ENCODE data around the gene DYRK1A.

DNA sequence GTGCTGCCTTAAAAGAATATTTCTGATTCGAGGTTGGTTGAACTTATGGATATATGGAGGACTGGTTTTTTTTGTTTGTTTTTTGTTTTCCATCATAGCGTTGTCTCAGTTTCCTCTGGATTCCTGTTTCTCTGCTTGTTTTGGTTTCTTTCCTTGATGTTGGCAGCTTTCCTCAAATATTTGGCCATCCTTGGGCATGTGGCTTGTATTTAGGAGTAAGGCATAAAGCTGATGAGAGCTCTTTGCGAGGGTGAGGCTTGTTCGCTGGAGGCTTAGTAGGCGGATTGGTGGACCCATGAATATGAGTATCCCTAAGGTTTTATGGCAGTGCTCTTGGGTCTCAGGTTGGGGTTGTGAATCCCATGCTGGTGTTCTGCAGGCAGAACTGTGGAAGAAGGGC, 22.9 kb downstream of the DYRK1A start:
- TF ChIP-seq, protein P1, sequence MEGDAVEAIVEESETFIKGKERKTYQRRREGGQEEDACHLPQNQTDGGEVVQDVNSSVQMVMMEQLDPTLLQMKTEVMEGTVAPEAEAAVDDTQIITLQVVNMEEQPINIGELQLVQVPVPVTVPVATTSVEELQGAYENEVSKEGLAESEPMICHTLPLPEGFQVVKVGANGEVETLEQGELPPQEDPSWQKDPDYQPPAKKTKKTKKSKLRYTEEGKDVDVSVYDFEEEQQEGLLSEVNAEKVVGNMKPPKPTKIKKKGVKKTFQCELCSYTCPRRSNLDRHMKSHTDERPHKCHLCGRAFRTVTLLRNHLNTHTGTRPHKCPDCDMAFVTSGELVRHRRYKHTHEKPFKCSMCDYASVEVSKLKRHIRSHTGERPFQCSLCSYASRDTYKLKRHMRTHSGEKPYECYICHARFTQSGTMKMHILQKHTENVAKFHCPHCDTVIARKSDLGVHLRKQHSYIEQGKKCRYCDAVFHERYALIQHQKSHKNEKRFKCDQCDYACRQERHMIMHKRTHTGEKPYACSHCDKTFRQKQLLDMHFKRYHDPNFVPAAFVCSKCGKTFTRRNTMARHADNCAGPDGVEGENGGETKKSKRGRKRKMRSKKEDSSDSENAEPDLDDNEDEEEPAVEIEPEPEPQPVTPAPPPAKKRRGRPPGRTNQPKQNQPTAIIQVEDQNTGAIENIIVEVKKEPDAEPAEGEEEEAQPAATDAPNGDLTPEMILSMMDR (conservative IDR thresholded peaks at IDR 0.05; ENCODE audit: low read length) = no peak
- TF ChIP-seq EZH2phosphoT487 (IDR thresholded peaks at IDR 0.05; ENCODE audit: borderline replicate concordance) = no peak
